GM18502 (cell line): Measurements from ENCODE around the gene SLC1A5.
"Not testable (repeated sequence)": the region's sequence is repeated elsewhere in the genome, so short reads cannot be mapped to it uniquely, and the experiment has no call there.

Experiments
- ATAC-seq: cut with Tn5 transposase; IDR thresholded peaks from one replicate; pipeline ENCODE4 v1.9.1; 2021; ENCODE audit warnings: mild to moderate bottlenecking; ENCODE audit not compliant: unreplicated experiment, poor library complexity

The SLC1A5 gene

DNA sequence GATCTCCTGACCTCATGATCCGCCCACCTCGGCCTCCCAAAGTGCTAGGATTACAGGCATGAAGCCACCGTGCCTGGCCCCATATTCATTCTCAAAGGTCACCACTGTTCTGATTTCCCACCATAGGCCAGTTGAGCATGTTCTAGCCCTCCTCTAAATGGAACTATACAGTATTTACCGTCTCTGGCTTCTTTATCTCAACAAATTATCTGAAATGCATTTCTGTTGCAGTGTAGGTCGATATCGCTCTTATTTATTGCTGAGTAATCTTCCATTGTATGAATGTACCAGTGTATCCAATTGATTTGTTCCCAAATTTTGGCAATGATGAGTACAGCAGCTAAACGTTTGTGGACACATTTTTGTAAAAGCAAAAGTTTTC is 15.4 kb downstream of the SLC1A5 start:
- no peak for ATAC-seq

DNA sequence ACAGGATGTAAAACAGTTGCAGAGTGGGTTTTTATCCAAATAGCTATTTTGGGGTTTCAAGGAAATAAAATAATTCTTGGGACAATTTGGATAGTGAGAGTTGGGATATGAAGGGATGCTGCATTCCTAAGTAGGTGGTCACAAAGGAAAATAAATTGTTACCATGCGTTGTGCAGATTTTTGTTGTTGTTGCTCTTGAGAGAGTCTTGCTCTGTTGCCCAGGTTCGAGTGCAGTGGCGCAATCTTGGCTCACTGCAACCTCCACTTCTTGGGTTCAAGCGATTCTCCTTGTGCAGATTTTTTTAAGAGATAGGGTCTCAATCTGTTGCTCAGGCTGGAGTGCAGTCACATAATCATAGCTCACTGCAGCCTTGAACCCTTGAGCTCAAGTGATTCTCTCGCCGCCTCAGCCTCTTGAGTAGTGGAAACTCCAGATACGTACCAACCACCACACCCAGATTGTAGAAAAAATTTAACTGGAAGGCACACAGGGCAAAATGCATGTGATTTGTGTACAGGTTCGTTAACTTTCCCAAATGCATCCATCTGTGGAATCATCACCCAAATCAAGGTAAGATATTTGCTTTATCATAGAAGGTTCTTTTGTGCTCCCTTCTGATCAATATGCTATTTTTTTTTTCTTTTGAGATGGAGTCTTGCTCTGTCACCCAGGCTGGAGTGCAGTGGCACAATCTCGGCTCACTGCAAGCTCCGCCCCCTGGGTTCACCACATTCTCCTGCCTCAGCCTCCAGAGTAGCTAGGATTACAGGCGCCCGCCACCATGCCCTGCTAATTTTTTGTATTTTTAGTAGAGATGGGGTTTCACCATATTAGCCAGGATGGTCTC is 16.0 kb downstream of the SLC1A5 start:
- ATAC-seq = no peak

DNA sequence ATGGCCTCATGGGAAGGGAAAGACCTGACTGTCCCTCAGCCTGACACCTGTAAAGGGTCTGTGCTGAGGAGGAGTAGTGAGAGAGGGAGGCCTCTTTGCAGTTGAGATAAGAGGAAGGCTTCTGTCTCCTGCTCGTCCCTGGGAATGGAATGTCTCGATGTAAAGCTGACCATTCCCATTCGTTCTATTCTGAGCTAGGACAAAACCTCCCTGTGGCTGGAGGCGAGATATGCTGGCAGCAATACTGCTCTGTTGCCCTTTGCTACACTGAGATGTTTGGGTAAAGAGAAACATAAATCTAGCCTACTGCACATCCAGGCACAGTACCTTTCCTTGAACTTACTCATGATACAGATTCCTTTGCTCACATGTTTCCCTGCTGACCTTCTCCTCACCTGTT is 19.6 kb downstream of the SLC1A5 start:
- not testable (repeated sequence) for ATAC-seq

DNA sequence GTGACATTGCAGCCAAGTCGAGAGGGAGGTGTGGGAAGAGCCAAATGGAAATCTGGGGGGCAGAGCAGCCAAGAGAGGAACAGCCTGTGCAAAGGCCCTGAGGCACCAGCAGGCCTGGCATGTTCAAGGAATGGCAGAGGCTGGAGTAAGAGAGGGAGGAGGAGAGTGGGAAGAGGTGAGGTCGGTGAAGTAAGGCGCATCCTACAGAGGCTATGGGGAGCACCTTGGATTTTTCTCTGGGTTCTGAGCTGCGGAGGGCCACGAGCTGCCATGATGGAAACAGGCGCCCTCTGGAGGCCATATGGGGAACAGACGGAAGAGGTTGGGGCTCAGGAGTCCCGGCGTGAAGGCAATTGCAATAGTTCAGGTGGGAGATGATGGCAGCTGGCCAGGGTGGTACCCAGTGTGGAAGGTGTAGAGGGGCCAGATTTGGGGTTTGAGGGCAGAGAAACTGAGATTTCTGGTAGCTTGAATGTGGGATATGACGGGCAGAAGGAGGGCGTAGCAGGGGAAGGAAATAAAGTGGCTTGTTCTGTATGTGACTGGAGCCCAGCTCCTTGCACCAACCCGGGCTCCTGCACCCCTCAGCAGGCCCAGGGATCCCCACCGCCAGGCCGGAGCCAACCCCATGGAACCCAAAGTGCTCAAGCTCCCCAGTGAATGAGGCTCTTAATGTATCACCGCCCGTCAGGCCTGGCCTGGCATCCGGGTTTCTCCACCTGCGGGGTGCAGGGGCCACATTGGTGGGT is 21.7 kb downstream of the SLC1A5 start:
- no peak for ATAC-seq

DNA sequence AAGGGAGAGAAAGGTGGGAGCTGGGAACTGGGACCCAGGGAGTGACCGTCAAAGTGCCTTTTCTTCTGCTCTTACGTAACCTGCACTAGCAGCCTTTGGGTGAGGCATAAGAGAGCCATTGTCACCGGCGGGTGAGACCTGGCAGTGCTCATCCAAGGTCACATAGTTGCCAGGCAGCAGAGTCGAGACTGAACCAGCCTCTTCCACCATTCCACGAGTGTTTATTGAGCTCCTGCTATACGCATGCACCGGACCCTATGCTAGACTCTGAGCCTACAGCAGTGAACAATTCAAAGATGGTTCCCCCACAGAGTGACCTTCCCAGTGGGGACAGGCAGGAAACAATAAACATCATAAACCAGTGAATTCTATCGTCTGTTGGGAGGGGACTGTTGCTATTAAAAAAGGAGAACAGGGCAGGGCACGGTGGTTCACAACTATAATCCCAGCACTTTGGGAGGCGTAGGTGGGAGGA is 23.5 kb downstream of the SLC1A5 start:
- no peak for ATAC-seq

DNA sequence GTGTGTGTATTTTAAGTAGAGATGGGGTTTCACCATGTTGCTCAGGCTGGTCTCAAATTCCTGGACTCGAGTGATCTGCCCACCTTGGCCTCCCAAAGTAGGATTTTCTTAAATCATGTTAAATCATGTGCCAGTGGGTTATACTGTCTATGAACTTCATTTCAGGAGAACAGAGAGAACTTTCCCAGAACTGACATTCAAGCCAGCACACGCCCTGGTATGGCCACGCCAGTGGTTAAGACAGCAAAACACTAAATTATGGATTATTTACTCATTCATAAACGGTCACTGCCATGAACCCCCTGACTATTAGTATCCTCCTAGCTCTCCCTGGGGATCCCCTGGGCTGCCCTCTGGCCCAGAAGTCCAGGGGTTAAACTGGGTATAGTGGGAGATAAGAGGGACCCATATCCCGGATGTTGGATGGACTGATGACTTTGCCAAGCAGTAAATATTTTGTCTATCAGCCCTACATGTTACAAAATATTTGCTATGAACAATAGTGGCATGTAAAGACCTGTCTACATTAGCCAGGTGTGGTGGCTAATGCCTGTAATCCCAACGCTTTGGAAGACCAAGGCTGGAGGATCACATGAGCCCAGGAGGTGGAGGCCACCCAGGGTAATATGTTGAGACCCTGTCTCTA is 26.0 kb downstream of the SLC1A5 start:
- no peak for ATAC-seq

DNA sequence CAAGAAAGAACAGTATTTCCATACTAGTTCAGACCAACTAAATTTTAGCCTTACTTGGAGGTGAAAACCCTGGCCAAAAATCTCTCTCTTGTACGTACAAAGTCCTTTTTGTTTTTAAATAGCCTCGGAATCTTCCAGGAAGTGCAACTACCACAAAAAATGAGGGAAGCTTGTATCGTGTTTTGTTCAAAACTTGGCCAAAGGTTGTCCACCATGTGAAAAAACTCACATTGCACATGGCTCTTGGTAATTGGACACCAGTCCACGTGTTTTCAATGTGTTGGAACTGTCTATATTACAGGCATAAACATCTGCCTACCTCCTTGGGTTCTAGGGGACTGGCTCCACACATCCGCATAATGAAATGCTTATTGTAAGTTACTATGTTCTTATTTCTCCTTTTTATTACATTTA is 27.0 kb downstream of the SLC1A5 start:
- ATAC-seq = no peak

DNA sequence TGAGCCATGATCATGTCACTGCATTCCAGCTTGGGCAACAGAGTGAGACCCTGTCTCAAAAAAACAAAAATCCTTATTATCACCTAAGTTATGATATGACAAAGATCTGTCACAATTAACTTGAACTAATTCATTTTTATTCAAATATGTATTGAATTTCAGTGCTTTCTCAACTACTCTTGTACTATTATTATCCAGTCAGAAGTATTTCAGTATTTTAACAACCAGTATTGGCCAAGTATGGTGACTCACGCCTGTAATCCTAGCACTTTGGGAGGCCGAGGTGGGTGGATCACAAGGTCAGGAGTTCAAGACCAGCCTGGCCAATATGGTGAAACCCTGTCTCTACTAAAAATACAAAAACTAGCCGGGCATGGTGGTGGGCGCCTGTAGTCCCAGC is 27.5 kb downstream of the SLC1A5 start:
- not testable (repeated sequence) for ATAC-seq

DNA sequence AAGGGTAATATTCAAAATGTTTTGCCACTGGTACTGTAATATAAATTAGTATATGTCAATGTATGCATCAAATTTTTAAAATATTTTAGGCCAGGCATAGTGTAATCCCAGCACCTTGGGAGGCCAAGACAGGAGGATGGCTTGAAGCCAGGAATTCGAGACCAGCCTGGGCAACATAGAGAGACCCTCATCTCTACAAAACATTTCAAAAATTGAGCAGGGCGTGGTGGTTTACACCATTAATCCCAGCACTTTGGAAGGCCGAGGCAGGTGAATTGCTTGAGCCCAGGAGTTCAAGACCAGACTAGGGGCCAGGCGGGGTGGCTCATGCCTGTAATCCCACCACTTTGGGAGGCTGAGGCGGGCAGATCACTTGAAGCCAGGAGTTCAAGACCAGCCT is 28.0 kb downstream of the SLC1A5 start:
- ATAC-seq = no peak

DNA sequence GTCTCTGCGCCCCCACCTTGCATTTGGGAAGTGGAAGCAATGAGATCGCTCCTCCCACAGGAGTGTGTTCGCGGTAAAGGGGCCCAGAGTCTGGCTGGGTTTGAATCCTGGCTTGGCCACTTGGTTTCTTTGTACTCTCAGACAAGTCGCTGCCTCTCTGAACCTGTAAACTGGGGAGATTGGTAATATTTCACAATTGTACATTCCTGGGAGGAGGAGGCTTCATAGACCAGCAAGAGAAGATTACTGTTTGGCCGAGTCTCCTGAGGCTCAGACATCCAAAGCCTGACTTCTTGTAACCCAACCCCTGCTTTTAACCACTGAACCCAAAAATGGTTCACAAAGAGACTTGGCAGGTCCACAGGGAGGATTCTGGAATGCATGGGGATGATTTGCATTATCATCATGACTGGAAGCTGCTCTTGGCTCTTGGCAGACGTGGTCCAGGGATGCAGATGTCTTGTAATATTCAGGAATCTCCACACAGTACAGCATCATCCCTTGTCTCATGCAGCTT is 28.5 kb downstream of the SLC1A5 start:
- no peak for ATAC-seq

DNA sequence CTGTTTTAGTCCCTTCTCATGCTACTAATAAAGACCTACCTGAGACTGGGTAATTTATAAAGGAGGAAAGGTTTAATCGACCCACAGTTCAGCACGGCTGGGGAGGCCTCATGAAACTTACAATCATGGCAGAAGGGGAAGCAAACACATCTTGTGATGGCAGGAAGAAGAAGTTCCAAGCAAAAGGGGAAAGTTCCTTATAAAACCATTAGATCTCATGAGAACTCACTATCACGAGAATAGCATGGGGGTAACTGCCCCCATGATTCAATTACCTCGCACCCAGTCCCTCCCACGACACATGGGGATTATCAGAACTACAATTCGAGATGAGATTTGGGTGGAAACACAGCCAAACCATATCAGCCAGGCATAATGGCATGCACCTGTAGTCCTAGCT is 29.2 kb downstream of the SLC1A5 start:
- no peak for ATAC-seq

DNA sequence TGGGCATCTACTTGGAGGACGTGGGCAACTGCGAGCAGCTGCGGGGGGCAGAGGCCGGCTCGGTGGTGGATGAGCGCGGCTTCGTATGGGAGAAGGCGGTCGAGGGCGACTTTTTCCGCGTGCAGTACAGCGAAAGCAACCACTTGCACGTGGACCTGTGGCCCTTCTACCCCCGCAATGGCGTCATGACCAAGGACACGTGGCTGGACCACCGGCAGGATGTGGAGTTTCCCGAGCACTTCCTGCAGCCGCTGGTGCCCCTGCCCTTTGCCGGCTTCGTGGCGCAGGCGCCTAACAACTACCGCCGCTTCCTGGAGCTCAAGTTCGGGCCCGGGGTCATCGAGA is 31.9 kb downstream of the SLC1A5 start:
- ATAC-seq = no peak

DNA sequence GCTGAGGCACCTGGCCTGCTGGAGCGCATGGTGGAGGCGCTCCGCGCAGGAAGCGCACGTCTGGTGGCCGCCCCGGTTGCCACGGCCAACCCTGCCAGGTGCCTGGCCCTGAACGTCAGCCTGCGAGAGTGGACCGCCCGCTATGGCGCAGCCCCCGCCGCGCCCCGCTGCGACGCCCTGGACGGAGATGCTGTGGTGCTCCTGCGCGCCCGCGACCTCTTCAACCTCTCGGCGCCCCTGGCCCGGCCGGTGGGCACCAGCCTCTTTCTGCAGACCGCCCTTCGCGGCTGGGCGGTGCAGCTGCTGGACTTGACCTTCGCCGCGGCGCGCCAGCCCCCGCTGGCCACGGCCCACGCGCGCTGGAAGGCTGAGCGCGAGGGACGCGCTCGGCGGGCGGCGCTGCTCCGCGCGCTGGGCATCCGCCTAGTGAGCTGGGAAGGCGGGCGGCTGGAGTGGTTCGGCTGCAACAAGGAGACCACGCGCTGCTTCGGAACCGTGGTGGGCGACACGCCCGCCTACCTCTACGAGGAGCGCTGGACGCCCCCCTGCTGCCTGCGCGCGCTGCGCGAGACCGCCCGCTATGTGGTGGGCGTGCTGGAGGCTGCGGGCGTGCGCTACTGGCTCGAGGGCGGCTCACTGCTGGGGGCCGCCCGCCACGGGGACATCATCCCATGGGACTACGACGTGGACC is 32.4 kb downstream of the SLC1A5 start:
- ATAC-seq = no peak

DNA sequence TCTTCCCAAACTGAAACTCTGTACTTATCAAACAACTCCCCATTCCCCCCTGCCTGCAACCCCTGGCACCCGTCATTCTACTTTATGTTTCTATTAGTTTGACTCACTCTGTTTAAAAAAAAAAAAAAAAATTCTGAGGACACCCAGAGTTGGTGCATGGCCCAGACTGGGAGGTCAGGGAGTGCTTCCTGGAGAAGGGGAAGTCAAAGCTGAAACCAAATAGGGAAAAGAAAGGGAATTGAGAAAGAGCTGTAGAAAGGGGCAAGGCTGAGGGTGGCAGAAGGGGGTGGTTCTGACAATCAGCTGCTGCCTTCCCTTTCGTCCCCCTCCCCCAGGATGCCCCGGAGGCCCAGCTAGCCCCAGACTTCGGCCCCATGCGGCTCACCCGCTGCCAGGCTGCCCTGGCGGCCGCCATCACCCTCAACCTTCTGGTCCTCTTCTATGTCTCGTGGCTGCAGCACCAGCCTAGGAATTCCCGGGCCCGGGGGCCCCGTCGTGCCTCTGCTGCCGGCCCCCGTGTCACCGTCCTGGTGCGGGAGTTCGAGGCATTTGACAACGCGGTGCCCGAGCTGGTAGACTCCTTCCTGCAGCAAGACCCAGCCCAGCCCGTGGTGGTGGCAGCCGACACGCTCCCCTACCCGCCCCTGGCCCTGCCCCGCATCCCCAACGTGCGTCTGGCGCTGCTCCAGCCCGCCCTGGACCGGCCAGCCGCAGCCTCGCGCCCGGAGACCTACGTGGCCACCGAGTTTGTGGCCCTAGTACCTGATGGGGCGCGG is 33.1 kb downstream of the SLC1A5 start:
- ATAC-seq = no peak

DNA sequence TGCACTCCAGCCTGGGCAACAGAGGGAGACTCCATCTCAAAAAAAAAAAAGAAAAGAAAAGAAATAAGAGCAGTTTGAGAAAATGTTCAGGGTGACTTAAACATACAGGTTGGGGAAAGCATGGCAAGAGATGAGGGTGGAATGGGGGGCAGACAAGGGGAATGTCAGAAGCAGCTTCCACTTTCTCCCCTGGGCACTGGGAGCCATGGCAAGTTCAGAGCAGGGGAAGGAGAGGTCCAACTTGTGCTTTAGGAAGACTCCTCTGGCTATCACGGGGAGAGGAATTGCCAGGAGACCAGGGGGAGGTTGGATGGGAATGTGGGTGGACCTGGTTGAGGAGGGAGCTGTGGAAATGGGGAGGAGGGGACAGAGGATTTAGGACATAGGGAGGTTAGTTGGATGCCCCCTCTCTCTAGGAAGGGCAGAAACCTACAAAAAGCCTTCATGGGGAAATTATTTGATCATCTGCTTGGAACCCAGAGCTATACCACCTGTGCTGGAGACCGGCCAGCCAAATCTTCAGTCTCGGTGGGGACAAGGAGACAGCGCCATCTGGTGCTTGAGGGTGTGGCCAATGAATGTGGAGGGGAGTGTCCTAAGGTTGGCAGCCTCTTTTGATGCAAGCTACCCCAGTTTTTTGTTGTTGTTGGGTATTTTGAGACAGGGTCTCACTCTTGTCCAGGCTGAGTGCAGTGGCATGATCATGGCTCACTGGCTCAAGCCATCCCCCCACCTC is 34.8 kb downstream of the SLC1A5 start:
- no peak for ATAC-seq

DNA sequence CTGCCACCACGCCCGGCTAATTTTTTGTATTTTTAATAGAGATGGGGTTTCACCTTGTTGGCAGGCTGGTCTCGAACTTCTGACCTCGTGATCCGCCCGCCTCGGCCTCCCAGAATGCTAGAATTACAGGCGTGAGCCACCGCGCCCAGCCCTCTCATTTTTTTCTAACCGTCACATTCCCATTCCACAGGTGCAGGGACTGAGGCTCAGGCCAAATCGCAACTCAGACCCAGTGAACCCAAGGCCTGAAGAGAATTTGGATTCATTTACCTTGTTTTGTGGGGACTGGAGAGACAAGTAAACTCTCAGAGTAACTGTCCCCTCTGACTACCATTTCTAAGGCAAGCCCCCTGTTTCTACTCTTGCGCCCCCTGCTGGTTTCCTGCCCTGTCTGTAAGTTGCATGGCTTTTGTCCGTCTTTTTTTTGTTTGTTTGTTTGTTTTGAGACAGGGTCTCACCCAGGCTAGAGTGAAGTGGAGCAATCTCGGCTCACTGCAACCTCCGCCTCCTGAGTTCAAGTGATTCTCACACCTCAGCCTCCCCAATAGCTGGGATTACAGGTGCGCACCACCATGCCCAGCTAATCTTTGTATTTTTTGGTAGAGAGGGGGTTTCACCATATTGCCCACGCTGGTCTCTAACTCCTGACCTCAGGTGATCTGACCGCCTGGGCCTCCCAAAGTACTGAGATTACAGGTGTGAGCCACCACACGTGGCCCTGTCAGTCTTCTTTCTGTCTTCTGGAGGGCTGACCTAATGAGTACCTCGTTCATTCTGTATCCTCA is 39.9 kb downstream of the SLC1A5 start:
- no peak for ATAC-seq

DNA sequence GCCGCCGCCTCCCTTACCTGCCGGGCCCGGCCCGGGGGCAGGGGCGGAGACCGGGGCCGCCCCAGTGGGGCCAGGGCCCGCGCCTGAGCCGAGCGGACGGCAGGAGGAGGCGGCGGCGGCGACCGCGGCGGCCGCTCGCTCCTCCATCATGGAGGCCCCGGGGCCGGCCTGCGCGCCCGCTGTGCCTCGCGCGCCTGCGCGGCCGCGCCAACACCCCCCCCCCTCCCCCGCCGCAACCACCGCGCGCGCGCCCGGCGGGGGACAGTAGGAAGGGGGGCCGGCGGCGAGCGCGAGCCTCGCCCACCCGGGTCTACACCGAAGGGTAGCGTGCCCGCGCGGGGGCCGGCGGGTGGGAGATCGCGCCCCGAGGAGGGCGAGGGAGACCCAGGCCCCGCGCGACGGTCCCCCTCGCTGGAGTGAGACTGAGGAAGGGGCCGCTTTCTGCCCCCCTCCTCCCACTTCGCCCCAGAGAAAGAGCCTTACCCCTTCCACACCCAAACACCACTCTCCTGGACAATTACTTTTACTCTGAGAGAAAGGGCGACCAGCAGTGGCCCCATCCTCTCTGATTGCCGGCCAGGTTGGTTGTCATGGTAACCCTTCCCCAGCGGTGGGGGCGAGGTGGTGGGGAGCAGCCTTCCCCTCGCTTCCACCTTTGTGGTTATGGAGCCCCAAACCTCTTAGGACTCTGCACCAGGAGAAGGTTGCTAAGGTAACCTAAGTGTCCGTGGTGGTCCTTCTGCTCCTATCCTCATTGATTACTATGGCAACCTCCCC is 41.9 kb downstream of the SLC1A5 start, which contains the start of gene STRN4:
Gene STRN4 (minus strand): TSS at position 170 of the 777 bp plus-strand sequence. CDS start 20 bp downstream, at position 150.
- ATAC-seq = peak; percentile 67
